DMS79 treated with DMSO at 0.1 percent for 48 hours (cell line): ENCODE results near the gene PGBD5.

Source experiments
- DNase-seq: peaks from one replicate; lab custom pipeline; 2025; lab: John Stamatoyannopoulos, UW

The PGBD5 gene

DNA sequence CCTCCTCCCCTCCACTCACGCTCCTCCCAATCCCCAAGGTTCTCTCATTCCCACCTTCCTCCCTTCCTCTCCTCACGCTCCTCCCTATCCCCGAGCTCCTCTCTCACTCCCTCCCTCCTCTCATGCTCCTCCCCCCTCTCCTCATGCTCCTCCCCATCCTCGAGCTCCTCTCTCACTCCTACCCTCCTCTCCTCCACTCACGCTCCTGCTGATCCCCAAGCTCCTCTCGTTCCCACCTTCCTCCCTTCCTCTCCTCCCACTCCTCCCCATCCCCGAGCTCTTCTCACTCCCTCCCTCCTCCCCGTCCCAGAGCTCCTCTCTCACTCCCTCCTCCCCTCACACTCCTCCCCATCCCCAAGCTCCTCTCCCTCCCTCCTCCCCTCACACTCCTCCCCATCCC is 31.4 kb downstream of the PGBD5 start:
- DNase-seq = no peak

- no peak for DNase-seq
These were observed 32.0 kb downstream of the PGBD5 start for GRCh38 chr1:230394134-230394533.

GRCh38 chr1:230393722-230394121 is 32.4 kb downstream of the PGBD5 start:
- no peak for DNase-seq

DNA sequence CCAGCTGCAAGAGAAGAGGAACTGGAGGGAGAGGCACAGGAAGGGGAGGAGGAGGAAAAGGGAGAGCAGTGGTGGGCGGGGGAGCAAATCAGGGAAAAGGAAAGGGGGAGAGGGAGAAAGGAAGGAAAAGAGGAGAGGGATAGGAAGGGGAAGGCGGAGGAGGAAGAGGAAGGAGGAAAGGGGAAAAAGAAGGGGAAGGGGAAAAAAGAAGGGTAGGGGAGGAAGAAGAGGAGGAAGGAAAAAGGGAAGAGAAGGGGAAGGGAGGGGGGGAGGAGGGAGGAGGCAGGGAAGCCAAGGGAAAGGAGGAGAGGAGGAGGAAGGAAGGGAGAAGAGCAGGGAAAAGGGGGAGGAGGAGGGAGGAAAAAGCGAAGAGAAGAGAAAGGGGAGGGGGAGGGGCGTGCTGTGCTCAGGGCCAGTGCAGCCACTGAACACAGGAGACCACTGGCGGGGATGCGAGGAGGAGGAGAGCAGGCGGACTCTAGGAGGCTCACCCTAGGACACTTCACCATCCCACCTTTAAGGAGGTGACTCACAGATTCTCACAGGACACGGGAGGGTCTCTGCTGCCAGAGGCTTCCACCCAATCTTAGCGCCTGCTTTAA is 33.1 kb downstream of the PGBD5 start:
- DNase-seq = no peak

DNA sequence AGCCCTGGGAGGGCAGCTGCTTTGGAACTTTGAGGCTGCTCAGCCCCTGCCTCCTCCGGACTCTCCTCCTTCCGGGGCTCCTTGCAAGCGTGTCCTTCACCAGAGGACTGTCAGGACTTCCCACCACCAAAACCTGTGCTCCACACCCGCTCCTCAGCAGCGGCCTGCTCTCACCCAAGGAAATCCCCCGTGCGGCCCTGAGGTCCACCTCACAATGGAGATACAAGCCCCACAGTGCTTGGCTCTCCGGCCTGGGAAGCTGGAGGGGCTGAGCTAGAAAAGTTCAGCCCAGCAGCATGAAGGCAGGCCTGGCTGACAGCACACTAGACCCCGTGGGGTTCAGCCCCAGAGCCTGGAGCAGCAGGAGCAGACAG is 33.6 kb downstream of the PGBD5 start:
- no peak for DNase-seq

DNA sequence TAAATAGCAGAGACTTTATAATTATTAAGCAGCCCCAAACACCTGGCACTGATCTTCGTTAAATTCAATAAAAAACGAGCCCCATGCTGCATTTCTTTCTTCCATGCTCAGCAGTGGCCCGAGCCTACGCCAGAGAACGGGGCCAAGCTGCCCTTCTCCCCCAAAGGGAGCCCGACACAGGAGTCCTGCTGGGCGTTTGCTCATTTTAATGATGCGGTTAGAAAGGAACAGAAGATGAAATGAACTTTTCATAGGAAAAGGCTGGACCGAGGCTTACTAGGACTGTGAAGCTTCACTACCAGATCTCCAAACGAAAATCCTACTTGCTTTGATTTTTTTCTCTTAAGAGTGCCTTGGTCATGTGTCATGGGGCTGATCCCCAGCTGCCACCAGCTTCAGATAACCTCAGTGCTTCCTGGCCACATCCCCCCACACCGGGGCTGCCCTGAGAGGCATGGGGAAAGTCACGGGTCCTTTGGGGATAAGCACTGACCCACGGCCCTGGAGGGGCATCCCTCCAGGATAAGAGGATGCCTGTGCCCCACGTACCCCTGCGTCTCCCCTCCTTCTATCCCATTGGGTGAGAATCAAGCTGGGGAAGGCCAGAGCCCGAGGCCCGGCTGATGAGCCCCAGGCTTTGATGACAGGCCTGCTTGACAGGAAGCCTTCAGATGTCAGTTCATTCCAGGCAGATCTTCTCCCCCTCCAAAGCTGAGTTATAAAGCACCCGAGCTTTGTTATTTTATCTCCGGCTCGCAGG is 34.2 kb downstream of the PGBD5 start:
- DNase-seq = no peak

GRCh38 chr1:230390371-230390770 is 35.8 kb downstream of the PGBD5 start:
- DNase-seq = no peak

DNA sequence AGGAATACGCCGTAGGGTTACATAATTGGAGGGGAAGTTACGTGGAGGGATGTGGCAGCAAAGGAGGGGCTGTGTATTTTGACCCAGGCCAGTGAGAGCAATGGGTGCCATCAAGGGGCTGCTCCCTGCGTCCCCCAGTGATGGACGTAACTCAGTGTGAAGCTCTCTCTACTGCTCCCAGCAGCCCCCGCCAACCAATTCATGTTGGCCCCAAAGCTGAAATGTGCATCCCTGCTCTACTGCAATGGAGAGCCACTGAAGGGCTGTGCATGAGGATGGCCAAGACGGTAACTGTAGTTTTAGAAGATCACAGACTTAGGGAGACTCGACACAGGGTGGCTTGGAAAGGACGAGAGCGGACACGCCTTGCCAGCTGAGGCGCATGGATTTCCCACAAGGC is 38.3 kb downstream of the PGBD5 start:
- DNase-seq = no peak

GRCh38 chr1:230387296-230387695 is 38.8 kb downstream of the PGBD5 start:
- no peak for DNase-seq

- no peak for DNase-seq
These were observed 39.4 kb downstream of the PGBD5 start for GRCh38 chr1:230386637-230387262.

DNA sequence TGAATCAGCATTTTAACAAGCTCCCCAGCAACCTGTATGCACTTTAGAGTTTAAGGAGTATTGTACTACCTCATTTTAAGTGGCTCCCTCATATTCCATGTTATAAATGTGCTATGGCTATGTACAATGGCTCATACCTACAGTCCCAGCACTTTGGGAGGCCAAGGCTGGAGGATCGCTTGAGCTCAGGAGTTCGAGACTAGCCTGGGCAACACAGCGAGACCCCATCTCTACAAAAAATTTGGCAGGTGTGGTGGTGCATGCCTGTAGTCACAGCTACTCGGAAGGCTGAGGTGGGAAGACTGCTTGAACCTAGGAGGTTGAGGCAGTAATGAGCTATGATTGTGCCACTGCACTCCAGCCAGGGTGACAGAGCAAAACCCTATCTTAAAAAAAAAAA is 40.2 kb downstream of the PGBD5 start:
- DNase-seq = no peak

DNA sequence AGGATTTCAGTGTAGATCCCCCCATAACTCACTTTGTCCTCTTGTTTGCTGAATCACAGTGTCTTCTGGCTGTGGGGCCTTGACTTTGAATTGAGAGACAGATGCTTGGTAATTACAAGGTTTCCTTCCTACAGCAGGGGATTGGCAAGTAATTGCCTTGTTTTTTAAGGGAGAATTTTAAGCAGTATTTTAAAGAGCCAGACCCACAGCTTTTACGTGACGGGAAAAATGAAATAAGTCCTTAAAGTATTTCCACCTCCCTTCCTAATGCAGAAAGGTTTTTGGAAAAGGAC is 41.0 kb downstream of the PGBD5 start:
- DNase-seq = no peak

- DNase-seq = no peak
These were observed 41.6 kb downstream of the PGBD5 start for GRCh38 chr1:230384380-230385157.

DNA sequence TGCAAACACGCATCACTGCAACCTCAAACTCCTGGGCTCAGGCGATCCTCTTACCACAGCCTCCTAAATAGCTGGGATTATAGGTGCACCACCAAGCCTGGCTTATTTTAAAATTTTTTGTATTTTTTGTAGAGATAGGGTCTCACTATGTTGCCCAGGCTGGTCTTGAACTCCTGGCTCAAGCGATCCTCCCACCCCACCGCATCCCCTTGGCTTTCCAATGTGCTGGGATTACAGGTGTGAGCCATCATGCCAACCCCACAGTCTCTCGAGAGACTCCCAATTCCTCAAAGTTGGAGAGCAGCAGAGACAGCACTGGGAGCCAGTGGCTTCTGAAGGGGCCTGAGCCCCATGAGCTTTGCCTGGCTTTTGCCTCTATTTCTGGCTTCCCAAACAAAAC is 42.7 kb downstream of the PGBD5 start:
- DNase-seq = no peak

- DNase-seq = peak; percentile 7
These were observed 44.1 kb downstream of the PGBD5 start for GRCh38 chr1:230382001-230382491.

- no peak for DNase-seq
These were observed 44.5 kb downstream of the PGBD5 start for GRCh38 chr1:230381585-230381984.

DNA sequence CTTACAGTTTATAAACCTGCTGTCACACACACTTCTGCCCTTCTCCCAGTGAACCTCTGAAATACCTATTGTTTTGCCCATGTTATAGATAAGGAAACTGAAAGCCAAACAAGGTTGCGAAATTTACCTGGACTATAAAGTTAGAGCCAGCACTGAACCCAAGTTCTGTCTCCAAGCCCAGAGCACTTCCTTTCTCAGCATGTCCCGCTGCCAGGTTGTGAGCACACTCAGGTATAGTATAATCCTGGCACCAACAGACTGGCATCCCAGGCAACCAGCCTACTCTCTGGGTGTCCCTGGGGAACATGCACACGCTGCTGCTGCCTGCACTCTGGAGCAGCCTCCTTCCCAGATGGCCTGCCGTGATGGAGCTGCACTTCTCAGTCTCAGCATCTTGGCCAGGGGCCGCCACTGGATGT is 45.1 kb downstream of the PGBD5 start:
- peak; percentile 56 for DNase-seq

DNA sequence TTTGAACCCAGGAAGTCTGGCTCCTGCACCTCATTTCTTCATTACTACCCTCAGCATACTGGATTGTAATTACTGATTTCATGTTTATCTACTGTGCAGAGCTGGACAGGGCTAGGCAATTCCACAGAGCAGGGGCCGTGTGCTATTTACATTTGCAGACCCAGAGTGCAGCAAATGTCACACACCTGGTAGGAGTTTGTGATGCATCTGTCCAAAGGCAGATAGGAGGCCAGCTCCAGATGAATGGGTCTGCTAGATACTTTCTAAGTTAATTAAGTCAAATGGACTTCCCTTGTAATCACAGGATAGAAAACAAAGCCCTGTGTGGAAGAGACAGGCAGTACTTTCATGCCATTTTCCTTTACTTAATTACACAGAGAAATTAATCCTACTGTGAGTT is 46.2 kb downstream of the PGBD5 start:
- no peak for DNase-seq

DNA sequence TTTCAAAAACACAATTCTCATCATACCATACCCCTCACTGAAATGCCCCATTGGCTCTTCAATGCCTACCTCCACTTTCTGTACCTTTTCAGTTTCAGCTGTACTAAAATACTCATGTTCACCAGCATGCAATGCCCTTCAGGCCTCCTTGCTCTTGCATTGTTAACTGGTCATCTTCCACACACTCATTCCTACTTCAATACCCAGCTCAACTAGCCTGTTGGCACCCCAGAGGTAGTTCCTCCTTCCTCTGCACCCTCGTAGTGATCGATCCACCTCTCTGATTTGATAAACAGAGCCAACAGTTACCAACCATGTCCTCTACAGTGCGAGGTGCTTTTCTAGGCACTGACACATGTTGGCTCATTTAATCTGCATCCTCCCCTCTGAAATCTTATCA is 46.7 kb downstream of the PGBD5 start:
- no peak for DNase-seq

DNA sequence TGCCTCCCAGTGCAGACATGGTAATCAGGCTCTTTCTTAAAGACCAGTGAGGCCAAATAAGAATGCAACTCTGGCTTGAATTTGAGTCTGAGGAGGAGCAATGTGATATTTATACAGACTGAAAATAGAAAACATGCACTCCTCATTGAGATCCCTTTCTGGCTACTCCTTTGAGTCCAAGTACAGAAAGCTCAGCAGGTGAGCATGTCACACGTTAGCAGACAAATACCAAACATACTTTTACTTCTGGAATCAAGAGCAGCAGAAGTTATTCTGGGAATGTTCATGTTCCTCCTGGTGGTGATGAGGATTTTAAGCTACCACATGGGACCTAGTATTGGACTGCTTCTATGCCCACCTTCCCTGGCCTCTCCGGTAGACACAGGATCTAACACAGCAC is 48.3 kb downstream of the PGBD5 start:
- no peak for DNase-seq

DNA sequence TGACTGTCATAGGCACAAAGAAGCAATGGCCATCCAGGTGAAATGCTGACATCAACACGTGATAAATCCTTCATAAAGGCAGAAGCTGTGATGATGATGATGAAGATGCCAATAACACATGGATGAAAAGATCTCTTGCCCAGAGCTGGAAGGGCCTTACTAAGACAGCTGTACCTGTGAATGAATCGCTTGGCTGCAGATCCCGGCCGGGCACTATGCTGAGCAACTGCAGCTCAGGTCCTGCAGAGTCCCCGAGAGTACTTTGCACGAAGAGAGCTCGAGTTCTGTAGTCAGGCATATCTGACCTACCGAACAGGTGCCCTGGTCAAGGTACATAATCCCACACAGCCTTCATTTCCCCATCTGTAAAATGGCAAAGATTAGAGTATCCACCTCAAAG is 48.8 kb downstream of the PGBD5 start:
- no peak for DNase-seq

- no peak for DNase-seq
These were observed 49.8 kb downstream of the PGBD5 start for GRCh38 chr1:230376296-230376695.

DNA sequence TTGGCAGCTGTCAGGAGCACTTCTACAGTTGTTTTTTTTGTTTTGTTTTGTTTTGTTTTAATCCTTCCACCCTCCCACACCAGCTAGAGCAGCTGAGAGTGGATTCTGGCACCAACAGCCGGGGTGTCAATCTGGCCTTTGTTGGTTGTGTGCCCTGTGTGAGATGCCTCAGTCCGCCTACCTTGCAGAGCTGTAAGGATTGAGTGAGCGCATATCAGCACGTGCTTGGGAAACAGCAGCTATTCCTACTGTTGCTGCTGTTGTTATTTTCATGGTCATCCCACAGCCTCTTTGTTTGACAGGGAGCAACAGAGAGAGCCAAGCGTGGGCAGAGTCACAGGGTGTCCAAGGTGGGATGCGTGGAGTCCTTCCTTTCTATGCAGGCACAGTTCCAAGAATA is 50.4 kb downstream of the PGBD5 start:
- DNase-seq = peak; percentile 65
